Muscle of arm (tissue), 12 donors: Measurements from ENCODE around the gene PRDM8. TPM values are rescaled to one million over a fixed set of nuclear protein-coding genes. Genes with fewer than 3 reads are reported as not detected.
"Not testable (repeated sequence)": the region's sequence is repeated elsewhere in the genome, so short reads cannot be mapped to it uniquely, and the experiment has no call there.

Source experiments
- DNase-seq: peaks from one replicate; pipeline ENCODE4 v3.0.0-alpha.2; 2013
- polyA plus RNA-seq, 12 donors: library from polyadenylated mRNA; unstranded; fragments of 120-200 nt; gene quantifications; one replicate each; pipeline ENCODE4 v1.2.1, GENCODE V29; 2013; ENCODE audit not compliant: insufficient read length in 12 of 12

PRDM8 gene
- polyA plus RNA-seq, 12 donors, result 7.9 to 18.8 (median 14.2) TPM; not detected in 1

DNA sequence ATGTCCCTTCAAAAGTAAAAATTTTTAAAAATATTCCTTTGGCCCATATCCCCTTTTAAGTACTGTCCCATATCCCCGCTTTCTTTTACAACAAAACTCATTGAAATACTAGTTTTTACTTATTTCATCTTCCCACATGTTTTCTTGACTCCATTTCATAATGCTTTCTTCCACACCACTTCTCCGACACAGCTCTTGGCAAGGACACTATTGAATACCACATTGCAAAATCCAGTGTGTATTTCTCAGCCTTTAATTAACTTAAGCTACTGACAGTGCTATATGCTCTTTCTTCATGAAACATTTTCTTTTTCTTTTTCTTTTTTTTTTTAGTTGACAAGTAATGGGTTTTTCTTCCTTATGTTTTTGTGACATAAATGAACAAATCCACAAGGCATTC, 28.8 kb downstream of the PRDM8 start:
- no peak for DNase-seq

DNA sequence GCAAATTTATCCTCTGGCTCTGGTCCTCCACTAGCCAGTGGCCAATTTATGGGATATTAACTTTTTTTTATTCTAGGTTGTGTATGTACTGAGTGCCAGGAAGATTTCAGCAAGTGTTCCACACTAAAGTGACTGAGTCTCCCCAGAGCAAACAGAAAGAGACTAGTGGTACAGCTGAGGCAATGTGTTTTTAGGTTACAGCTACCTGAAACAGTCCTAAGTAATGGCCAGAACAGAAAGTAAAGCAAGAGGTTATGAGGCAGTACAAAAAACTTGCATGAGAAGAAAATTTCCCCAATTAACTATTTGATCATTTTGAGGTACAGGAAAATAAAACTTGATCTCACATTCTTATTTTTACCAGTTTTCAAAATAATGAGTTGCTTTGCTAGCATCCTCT, 31.2 kb downstream of the PRDM8 start:
- no peak for DNase-seq

DNA sequence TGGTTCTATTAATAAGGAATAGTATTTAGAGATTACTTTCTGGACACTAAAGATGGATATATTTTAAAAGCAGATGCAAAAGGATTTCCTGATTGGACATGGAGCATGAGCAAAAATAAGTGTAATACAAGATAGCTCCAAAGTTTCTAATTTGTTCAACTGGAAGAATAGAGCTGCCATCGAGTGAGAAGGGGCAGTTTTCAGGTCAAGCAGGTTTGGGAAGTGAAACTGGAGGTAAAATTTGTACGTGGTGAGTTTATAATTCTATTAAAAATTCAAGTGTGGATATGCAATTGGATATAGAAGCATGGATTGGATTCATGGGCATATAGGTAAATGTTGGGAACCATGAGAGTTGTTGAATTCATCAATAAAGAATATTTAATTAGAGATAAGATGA, 31.8 kb downstream of the PRDM8 start:
- DNase-seq, result no peak

DNA sequence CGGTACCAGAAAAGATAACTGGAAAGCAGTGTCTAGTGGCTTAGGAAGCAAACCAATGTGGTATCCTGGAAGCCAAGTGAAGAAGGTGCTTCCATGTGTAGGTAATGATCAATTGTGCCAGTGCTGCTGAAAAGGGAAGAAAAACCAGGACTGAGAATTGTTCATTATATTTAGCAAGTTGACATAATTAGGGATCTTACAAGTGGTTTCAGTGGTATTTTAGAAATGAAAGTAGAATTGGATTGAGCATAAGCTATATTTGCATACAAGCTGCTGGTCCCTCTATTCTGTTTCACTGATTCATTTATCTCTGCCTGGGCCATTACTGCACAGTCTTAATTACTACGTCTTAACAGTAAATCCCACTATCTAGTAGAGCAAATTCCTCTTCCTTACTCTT, 32.3 kb downstream of the PRDM8 start:
- no peak for DNase-seq

DNA sequence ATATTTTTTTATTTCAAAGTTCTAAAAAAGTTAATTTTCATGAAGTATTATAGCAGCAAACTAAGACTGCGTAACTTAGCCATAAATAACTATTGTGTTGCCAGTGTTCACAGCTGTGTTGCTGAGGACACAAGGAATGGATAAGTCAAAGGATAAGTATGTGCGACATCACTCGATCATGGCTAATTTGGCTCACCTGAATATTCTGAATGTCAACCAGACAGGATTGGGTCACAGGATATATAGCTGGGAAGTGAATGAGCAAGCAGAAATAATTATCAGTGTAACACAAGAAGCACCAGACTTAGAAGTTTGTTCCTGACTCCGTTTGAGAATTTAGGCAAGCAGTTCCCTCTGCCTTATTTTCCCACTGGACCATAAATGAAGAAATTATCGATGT, 33.9 kb downstream of the PRDM8 start:
- no peak for DNase-seq

DNA sequence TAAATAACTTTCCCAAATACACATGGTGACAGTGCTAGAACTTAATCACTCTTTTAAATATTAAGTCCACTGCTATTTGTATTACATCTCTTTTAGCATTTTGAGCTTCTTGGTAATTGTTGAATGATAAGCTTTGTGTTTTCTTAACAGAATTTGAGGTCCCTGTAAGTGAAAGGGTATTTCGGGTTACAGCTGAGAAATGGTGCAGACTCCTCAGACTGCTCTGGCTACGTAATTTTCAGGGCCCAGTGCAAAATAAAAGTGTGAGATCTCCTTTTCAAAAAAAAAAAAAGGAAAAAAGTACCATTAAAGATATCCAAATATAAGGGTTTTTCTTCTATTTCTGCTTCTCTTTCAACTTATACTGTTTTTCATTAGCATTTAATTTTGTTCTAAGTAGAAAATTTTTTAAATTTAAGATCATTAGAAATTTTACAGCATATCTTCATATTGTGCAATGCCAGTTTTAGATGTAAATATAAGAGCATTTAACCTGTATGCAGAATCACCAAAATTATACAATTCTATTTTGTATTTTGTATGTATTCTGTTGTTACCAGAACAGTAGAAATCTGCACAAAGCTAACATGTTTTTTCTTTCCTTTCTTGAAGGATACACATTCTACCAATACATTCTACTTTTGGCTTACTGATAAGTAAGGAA, 35.5 kb downstream of the PRDM8 start:
- no peak for DNase-seq

DNA sequence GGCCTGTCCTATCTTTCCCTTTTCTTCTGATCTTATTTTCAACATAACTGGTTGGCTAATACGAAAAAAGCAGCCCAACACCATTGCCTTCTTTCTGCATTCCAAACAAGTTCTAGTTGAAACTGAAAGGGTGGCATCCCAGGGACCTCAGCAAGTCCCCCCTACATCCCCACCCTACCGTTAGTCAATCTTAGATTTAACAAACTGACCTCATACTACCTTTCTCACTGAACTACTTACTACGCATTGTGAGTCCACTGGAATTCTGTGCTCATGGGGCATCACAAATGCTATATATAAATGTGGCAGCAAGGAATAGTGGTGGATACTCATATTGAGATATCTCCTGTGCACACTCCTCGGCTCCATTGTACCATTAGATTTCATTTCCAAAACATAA, 36.1 kb downstream of the PRDM8 start:
- DNase-seq, result no peak

DNA sequence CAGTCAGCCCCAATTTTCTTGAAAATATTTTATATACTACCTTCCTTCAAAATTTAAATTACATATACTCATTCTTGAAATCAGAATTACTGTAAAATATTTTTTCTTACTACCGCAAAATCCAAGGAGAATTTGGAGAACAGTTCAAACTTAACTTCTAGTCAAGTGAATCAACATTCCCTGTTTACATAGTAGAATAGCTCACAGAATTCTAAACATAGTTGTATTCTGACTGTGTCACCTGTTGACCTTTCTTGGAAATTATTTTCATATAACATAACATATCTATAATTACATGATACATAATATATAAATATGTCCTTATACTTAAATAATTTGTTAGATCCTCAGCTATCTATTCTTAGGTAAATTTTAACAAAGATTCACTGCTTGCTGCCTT, 38.1 kb downstream of the PRDM8 start:
- DNase-seq, result no peak

DNA sequence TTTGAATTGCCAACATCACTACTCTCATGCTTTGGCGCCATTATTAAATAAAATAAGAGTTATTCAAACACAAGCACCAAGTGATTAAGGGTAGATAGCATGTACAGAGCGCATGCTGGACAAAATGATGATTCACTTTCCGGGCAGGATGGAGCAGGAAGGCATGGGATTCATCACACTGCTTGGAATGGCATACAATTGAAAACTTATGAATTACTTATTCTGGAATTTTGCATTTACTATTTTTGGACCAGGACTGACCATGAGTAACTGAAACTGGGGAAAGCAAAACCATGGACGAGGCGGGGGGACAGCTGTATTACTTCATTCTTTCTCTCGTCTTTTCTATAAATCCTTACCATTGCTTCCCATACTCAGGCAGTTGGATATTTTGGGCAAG, 40.7 kb downstream of the PRDM8 start:
- DNase-seq, result no peak

DNA sequence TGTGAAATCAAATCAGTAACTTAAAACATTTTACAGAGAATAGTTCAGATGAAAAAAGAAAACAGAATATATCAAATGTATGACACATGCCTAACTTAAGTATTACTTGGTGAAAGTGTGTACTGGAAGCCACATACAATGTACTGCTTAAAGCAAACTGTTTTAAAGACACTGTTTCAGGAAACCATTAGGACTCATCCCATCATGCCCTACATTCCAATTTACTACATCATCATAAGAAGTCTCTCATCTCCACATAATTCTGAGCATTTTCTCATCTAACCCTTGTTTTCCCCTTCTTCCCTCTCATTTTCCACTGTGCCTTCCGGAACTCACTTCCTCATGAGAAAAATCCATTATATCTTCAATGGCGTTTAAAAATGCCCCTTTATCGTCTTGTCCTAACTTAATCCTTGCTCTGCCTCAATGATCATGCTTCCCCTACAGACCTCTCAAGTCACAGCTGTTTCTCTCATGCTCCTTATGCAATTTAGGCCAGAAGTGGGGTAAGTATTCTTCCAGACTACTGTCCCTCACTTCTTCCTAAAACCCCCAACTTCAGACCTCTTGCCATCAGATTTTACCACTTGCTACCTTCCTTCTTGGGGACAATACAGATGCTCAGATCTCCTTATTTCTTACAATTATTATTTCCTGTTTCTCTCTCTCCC, 42.3 kb downstream of the PRDM8 start:
- DNase-seq, result no peak

DNA sequence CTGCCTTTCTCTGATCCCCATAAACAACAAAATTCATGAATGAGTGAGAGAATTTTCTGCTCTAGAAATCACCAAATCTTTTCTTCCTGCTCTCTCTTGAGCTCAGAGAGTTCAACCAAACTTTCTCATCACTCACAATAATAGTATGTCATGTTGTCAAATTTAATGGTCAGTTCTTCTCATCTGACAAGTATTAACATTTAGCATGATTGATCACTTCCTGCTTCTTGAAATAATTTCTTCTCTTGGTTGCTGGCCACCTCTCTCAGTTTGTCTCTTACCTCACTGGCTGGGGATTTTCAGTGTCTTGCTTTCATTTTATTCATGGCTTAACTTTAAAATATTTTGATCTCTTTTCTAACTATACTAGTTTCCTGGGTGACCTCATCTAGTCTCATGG, 43.7 kb downstream of the PRDM8 start:
- no peak for DNase-seq

DNA sequence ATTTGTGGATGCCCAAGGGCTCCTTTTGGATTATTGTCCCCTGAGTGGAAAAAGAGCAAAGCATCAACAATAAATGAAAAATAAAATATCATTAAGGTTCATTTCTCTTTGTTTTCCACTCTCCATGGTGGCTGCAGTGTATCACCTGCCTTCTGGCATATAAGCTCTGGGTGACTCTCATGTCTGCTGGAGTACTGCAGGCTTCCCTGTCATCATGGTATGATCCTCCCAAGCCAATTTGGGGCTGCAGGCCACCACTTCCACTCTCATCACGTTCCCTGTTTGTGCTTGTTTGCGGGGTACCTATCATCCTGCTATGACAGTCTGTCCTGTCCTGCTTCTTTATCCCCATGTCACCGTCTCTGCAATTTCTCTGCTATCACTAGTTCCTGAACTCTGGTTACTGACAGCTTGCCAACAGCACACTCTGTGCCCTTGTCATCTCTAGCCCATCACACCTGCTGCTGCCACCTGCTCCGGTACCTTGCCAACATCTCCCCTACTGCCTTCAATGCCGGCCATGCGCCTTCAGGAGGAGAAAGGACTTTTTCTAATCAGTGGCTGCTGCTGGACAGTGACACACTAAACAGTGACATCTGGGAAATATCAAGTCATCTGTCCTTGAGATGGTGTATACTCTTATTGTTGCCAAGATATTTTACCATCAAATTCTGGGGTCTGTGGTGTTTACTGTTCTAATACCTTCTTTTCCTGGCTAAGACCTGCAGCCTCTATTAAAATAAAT, 46.1 kb downstream of the PRDM8 start:
- no peak for DNase-seq

DNA sequence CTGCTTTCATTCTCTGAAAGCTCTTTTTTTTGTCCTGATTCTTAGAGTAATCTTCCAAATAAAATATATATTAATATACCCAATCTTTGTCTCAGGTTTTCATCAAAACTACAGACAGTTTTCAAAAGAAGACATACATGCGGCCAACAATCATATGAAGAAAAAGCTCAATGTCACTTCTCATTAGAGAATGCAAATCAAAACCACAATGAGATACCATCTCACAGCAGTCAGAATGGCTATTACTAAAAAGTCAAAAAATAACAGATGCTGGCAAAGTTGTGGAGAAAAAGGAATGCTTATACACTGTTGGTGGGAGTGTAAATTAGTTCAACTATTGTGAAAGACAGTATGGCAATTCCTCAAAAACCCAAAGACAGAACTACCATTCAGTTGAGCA, 50.2 kb downstream of the PRDM8 start:
- not testable (repeated sequence) for DNase-seq

DNA sequence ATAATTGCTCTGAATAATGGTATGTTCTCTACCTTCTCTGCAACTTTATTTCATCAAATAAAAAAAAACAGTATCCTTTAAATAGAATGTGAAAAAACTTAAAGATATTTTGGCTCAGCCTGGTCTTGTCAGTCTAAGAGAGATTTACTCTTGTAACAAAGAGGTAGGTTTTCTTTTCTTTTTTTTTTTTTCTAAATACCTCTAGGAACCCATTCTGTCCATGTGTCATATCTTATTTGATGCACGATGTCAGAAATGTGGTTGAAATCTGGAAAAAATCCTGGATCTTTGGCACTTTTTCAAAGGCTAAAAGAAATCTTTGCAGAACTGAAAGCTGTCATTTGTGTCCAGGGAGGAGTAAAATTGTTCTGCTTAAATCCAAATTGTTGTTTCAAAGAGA, 51.8 kb downstream of the PRDM8 start:
- no peak for DNase-seq

DNA sequence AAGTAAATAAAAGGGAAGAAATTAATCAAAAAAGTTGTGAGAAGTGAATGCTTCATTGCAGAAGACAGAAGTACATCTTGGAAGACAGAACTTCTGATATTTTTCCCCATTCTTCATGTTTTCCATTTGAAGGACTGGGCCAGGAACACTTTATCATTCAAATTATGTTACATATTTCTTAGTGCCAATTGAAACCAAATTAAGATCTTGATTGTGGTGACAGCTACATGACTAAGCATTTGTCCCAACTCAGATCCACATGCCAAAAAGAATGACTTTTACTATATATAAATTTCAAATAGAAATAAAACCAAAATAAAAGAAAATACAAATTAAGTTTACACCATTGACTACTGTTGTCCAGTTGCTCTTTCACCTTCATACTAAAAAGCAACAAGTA, 55.1 kb downstream of the PRDM8 start:
- DNase-seq, result no peak

DNA sequence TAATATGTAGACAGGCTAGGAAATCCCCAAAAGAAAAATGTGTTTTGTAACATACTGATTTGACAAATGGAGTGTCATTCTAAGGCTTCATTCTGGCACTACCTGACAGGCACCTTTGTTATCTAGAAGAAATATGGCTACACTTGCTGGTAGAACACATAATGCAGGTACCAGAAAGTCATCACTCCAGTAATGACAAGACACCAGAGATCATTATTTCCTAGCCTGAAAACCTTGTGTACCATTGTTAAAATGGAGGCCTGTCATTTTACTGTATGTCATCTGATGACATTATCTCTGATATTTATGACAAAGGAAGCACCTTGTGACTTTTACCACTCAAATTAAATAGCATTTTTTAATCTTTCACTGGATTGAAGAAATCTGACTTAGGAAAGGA, 55.6 kb downstream of the PRDM8 start:
- DNase-seq, result no peak

DNA sequence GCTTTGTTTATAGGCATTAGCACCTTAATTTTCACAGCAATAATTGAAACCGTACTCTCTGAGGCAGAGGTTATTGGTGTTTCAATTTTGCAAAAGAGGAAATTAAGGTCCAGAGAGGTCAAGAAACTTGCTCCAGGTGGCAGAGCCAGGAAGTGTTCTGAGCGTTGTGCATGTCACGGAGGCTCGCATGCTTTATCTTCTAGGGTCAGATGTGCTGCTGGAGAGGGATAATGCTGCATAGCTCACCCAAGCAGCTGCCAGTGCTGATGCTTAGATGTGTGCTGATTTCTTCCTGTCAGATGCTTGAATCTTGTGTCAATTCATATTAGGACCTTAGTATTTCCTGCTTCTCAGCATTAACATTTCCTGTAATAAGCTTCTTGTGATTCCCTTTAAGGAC, 56.2 kb downstream of the PRDM8 start:
- no peak for DNase-seq

Other genes with a start within 250 kb of the PRDM8 start
- 100 to 1,000 TPM in 10 of 12 donors, 10 to 100 TPM in 1, not detected in 1; 87.8 to 154 (median 121) TPM for gene ANTXR2, start 124.3 kb upstream of the PRDM8 start, polyA plus RNA-seq
- gene FGF5, start 69.2 kb downstream of the PRDM8 start, polyA plus RNA-seq, result 1 to 10 TPM in 7 of 12 donors, under 1 TPM in 4, not detected in 1; 0.47 to 2.4 (median 1.4) TPM
- under 1 TPM in 4 of 12 donors, not detected in 8; 0.17 to 0.36 (median 0.28) TPM for gene CFAP299, start 138.2 kb downstream of the PRDM8 start, polyA plus RNA-seq